GM18508 (cell line): ENCODE measurements around the gene SLC41A1.
A peak's percentile ranks its signal among the peaks of the same experiment; 100 is the strongest.
"Not testable (repeated sequence)": the region's sequence is repeated elsewhere in the genome, so short reads cannot be mapped to it uniquely, and the experiment has no call there.

ENCODE experiments used
- ATAC-seq: cut with Tn5 transposase; IDR thresholded peaks from one replicate; pipeline ENCODE4 v1.9.1; 2021; ENCODE audit warnings: moderate number of reproducible peaks; ENCODE audit not compliant: insufficient read depth, unreplicated experiment

The SLC41A1 gene

GRCh38 chr1:205812878-205813754 lies at the start of gene SLC41A1:
TSS of gene SLC41A1 (minus strand) at chr1:205813198. CDS start at chr1:205810441, 2,757 bp downstream.
- ATAC-seq, result peak; percentile 45

- ATAC-seq, result no peak
Measured at GRCh38 chr1:205861540-205861939, 48.5 kb upstream of the SLC41A1 start.

- ATAC-seq, result no peak
Measured at GRCh38 chr1:205858141-205858961, 45.4 kb upstream of the SLC41A1 start.

- ATAC-seq, result not testable (repeated sequence)
Measured at GRCh38 chr1:205857501-205857900, 44.5 kb upstream of the SLC41A1 start.

GRCh38 chr1:205856433-205856832 lies 43.4 kb upstream of the SLC41A1 start:
- no peak for ATAC-seq

- ATAC-seq, result no peak
Measured at GRCh38 chr1:205852969-205853368, 40.0 kb upstream of the SLC41A1 start.

GRCh38 chr1:205851993-205852392 lies 39.0 kb upstream of the SLC41A1 start:
- ATAC-seq, result no peak

GRCh38 chr1:205849619-205850355 lies 36.8 kb upstream of the SLC41A1 start, which contains the start of gene PM20D1:
TSS of gene PM20D1 (minus strand) at chr1:205850132. CDS start at chr1:205850072, 60 bp downstream.
- ATAC-seq, result peak; percentile 95

GRCh38 chr1:205843036-205843859 lies 30.2 kb upstream of the SLC41A1 start:
- no peak for ATAC-seq

- no peak for ATAC-seq
Measured at GRCh38 chr1:205842229-205842628, 29.2 kb upstream of the SLC41A1 start.

- no peak for ATAC-seq
Measured at GRCh38 chr1:205840146-205840923, 27.3 kb upstream of the SLC41A1 start.

GRCh38 chr1:205837382-205837970 lies 24.5 kb upstream of the SLC41A1 start:
- no peak for ATAC-seq

GRCh38 chr1:205834751-205835150 lies 21.8 kb upstream of the SLC41A1 start:
- ATAC-seq, result no peak

GRCh38 chr1:205832326-205832751 lies 19.3 kb upstream of the SLC41A1 start:
- no peak for ATAC-seq

- ATAC-seq, result no peak
Measured at GRCh38 chr1:205827623-205828022, 14.6 kb upstream of the SLC41A1 start.

GRCh38 chr1:205826995-205827394 lies 14.0 kb upstream of the SLC41A1 start:
- no peak for ATAC-seq

GRCh38 chr1:205826016-205826806 lies 13.2 kb upstream of the SLC41A1 start:
- ATAC-seq, result no peak

- no peak for ATAC-seq
Measured at GRCh38 chr1:205824180-205824579, 11.2 kb upstream of the SLC41A1 start.
